GM12878 (cell line): ENCODE results near the gene PPP1R3C. TPM values are rescaled to one million over a fixed set of nuclear protein-coding genes. Genes with fewer than 3 reads are reported as not detected.

Source experiments
- ATAC-seq: fragments of 200-7000 bp; cut with Tn5 transposase; 3 replicates; pipeline ENCODE4 v1.9.1; 2020; ENCODE audit warnings: mild to moderate bottlenecking, moderate library complexity
- BruUV-seq: library from RNA; stranded (reverse); fragments of 400-500 nt; replicated peaks from 2 replicates; lab custom pipeline; 2021; lab: Mats Ljungman, UMichigan
- CTCF ChIA-PET: fragments of 300-600 bp; sonication (Branson Sonifier 250); formaldehyde crosslinking; extraction: SDS; loops from one replicate; lab custom pipeline; 2021; ENCODE audit warnings: inconsistent platforms; lab: Yijun Ruan, JAX
- POLR2A ChIA-PET: fragments of 350-600 bp; formaldehyde crosslinking; extraction: SDS; loops from one replicate; lab custom pipeline; 2021; ENCODE audit warnings: inconsistent platforms; lab: Charles Lee
- RAD21 ChIA-PET: fragments of 300-600 bp; sonication (Branson Sonifier 250); formaldehyde crosslinking; loops from one replicate; lab custom pipeline; 2023; ENCODE audit warnings: antibody characterized with exemption; ENCODE audit not compliant: unreplicated experiment; lab: Charles Lee
- SMC1A ChIA-PET: fragments of 300-600 bp; sonication (Branson Sonifier 250); formaldehyde crosslinking; loops from one replicate; lab custom pipeline; 2023; ENCODE audit not compliant: unreplicated experiment, uncharacterized antibody; lab: Charles Lee
- DNase-seq: peaks from one replicate; pipeline ENCODE4 v3.0.0-alpha.2; 2011; ENCODE audit warnings: low read depth, low spot score
- FAIRE-seq: peaks from 3 replicates; lab custom pipeline; 2011; peaks lifted over from hg19 to GRCh38; lab: Jason Lieb, UNC
- H2AFZ ChIP-seq: 2 replicates; pipeline ENCODE4 v1.6.0; 2011; ENCODE audit warnings: low read depth, low read length, control low read depth; ENCODE audit not compliant: control insufficient read depth
- H3K27ac ChIP-seq: 2 replicates; pipeline ENCODE4 v1.5.1; 2011; ENCODE audit warnings: control low read depth; ENCODE audit not compliant: control insufficient read depth, insufficient read depth
- H3K27me3 ChIP-seq, 2 experiments: replicated peaks in 1 of 2; 2 replicates each; pipeline versions ENCODE4 v1.6.0 to v1.6.1; 2011; ENCODE audit warnings: low read length in 1 of 2; ENCODE audit not compliant: control insufficient read depth in 2 of 2, insufficient read depth in 2 of 2
- H3K36me3 ChIP-seq, 2 experiments: 2 replicates each; pipeline ENCODE4 v1.5.1; 2011; ENCODE audit warnings: low read length in 1 of 2; ENCODE audit not compliant: control insufficient read depth in 2 of 2, insufficient read depth in 2 of 2
- H3K4me1 ChIP-seq: 2 replicates; pipeline ENCODE4 v1.6.1; 2011; ENCODE audit warnings: mild to moderate bottlenecking, low read length, moderate library complexity, mixed read lengths; ENCODE audit not compliant: control insufficient read depth, insufficient read depth
- H3K4me2 ChIP-seq: 2 replicates; pipeline ENCODE4 v1.6.0; 2011; ENCODE audit warnings: control low read depth; ENCODE audit not compliant: control insufficient read depth, insufficient read depth
- H3K4me3 ChIP-seq: fragments of 200-600 bp; sonication (generic); 2 replicates; pipeline ENCODE4 v1.5.1; 2016
- H3K79me2 ChIP-seq: 2 replicates; pipeline ENCODE4 v1.6.0; 2011; ENCODE audit warnings: low read length; ENCODE audit not compliant: control insufficient read depth, insufficient read depth
- H3K9ac ChIP-seq: 2 replicates; pipeline ENCODE4 v1.8.0; 2011; ENCODE audit warnings: low read length, control low read depth, mixed read lengths; ENCODE audit not compliant: control insufficient read depth, insufficient read depth
- H3K9me3 ChIP-seq: replicated peaks from 3 replicates; pipeline ENCODE4 v1.5.1; 2011; ENCODE audit warnings: mild to moderate bottlenecking, low read length; ENCODE audit not compliant: control insufficient read depth, insufficient read depth
- H4K20me1 ChIP-seq: 2 replicates; pipeline ENCODE4 v1.6.0; 2011; ENCODE audit not compliant: control insufficient read depth, insufficient read depth
- CEBPB ChIP-seq, 2 experiments: fragments of 150-350 bp in 1 of 2; IDR thresholded peaks; 2 replicates each; pipeline ENCODE4 v1.6.1; 2012 to 2014; ENCODE audit warnings: low read depth in 2 of 2, low read length in 2 of 2, borderline replicate concordance in 1 of 2, inconsistent platforms in 1 of 2
- CEBPZ ChIP-seq: fragments of 150-350 bp; IDR thresholded peaks from 2 replicates; pipeline ENCODE4 v1.6.1; 2016; ENCODE audit warnings: low read depth, low read length
- CTCF ChIP-seq, 3 experiments: IDR thresholded peaks in 2 of 3; conservative IDR thresholded peaks in 1 of 3; 2 replicates each; pipeline ENCODE4 v1.5.1; 2011; ENCODE audit warnings: low read depth in 3 of 3, low read length in 3 of 3, mild to moderate bottlenecking in 3 of 3, control low read depth in 2 of 3, moderate library complexity in 2 of 3, inconsistent platforms in 1 of 3, mixed read lengths in 1 of 3; ENCODE audit not compliant: control insufficient read depth in 2 of 3, insufficient read depth in 1 of 3; ENCODE audit errors: extremely low read depth in 1 of 3
- EP300 ChIP-seq, 2 experiments: fragments of 150-350 bp in 1 of 2; IDR thresholded peaks; 2 replicates each; pipeline ENCODE4 v1.6.1; 2011 to 2012; ENCODE audit warnings: low read depth in 2 of 2, low read length in 2 of 2, borderline replicate concordance in 1 of 2, improper control_type of control experiment in 1 of 2, inconsistent platforms in 1 of 2; ENCODE audit not compliant: control insufficient read depth in 1 of 2
- FOXM1 ChIP-seq: IDR thresholded peaks from 2 replicates; pipeline ENCODE4 v1.6.1; 2012; ENCODE audit warnings: low read depth, mild to moderate bottlenecking, inconsistent platforms, low read length, moderate library complexity
- LARP7 ChIP-seq: fragments of 450-650 bp; IDR thresholded peaks from 2 replicates; pipeline ENCODE4 v1.6.1; 2017; ENCODE audit warnings: mild to moderate bottlenecking
- MEF2A ChIP-seq: IDR thresholded peaks from 2 replicates; pipeline ENCODE4 v1.6.1; 2011; ENCODE audit warnings: low read depth, mild to moderate bottlenecking, low read length, moderate library complexity; ENCODE audit not compliant: insufficient read depth
- NRF1 ChIP-seq: conservative IDR thresholded peaks from 2 replicates; pipeline ENCODE4 v1.6.1; 2011; ENCODE audit warnings: mild to moderate bottlenecking, low read depth, low read length, improper control_type of control experiment
- RB1 ChIP-seq: fragments of 450-650 bp; formaldehyde crosslinking; IDR thresholded peaks from 2 replicates; pipeline ENCODE4 v1.6.1; 2017; ENCODE audit warnings: mild to moderate bottlenecking, borderline replicate concordance
- RELA ChIP-seq: fragments of 450-650 bp; IDR thresholded peaks from 2 replicates; pipeline ENCODE4 v1.8.0; 2014; ENCODE audit warnings: borderline replicate concordance; ENCODE audit not compliant: partially characterized antibody
- SMAD5 ChIP-seq: IDR thresholded peaks from 2 replicates; pipeline ENCODE4 v1.6.1; 2016; ENCODE audit warnings: antibody characterized with exemption, low read depth
- SMARCA5 ChIP-seq: fragments of 450-650 bp; IDR thresholded peaks from 2 replicates; pipeline ENCODE4 v1.6.1; 2017; ENCODE audit warnings: mild to moderate bottlenecking
- WRNIP1 ChIP-seq: IDR thresholded peaks from 2 replicates; pipeline ENCODE4 v1.6.1; 2011; ENCODE audit warnings: low read depth, low read length, improper control_type of control experiment, borderline replicate concordance
- ZBTB40 ChIP-seq: fragments of 450-650 bp; IDR thresholded peaks from 2 replicates; pipeline ENCODE4 v1.6.1; 2016; ENCODE audit warnings: mild to moderate bottlenecking, moderate library complexity, borderline replicate concordance
- ZSCAN29 ChIP-seq: fragments of 450-650 bp; IDR thresholded peaks from 2 replicates; pipeline ENCODE4 v1.6.1; 2017; ENCODE audit warnings: mild to moderate bottlenecking, moderate library complexity
- WGBS: methylation state at CpG from one replicate; pipeline ENCODE4 v1.1.6; 2016; ENCODE audit warnings: low lambda C conversion rate; ENCODE audit not compliant: insufficient replicate concordance, insufficient coverage; ENCODE audit errors: missing lambda C conversion rate; 5-methylcytosine and 5-hydroxymethylcytosine counted together
- in situ Hi-C: fragments of 300-500 bp; cut with MboI; formaldehyde crosslinking; loops from 9 replicates; pipeline ENCODE4 v1.14.3; 2018; ENCODE audit warnings: mixed read lengths
- intact Hi-C: fragments of 100-400 bp; cut with micrococcal nuclease; formaldehyde crosslinking; loops from one replicate; pipeline ENCODE4 v1.14.2; 2022; ENCODE audit not compliant: unreplicated experiment
- polyA plus RNA-seq, 11 experiments: library from polyadenylated mRNA; depleted of rRNA in 4 of 11; unstranded in 6 of 11; stranded (reverse) in 5 of 11; fragments of >200 nt; fragmentation: Nextera tagmentation in 4 of 11; fragmentation: Illumina TruSeq in 1 of 11; extraction: Ambion mirVana in 4 of 11; extraction: Trizol in 1 of 11; gene quantifications; 1 replicate in 1 of 11; 2 replicates in 10 of 11; pipeline versions ENCODE4 v1.2.1 to v1.2.3, GENCODE V29; 2011 to 2016; ENCODE audit warnings: inconsistent platforms in 2 of 11, missing spikeins in 2 of 11, low read depth in 1 of 11
- total RNA-seq, 4 experiments: library from RNA; depleted of rRNA in 3 of 4; stranded (reverse); fragments of >200 nt in 3 of 4; fragmentation: Illumina TruSeq in 1 of 4; extraction: Trizol in 1 of 4; gene quantifications; 2 replicates each; pipeline versions ENCODE4 v1.2.1 to v1.2.3, GENCODE V29; 2013 to 2021

Gene PPP1R3C
- total and polyA plus RNA-seq, 10 of the 15 experiments (the other 5 are each of a cell fraction or from before 2014, with no cell fraction given) = 0.01 to 0.08 (median 0.04) TPM; not detected in 6

- H2AFZ ChIP-seq = no peak overlapping the region
- in situ Hi-C loops (no loop called here), intact Hi-C loops (no loop called here)
- DNase-seq (no peak), FAIRE-seq (no peak), ATAC-seq (no peak)
- H3K4me3 ChIP-seq = no peak overlapping the region
- ChIA-PET POLR2A (no interaction called here), RAD21 (no interaction called here), CTCF (no interaction called here), SMC1A (no interaction called here)
- WGBS = 39% methylated on average over 6 of the region's 6 CpGs
- no peaks in the 10 kb centered on the region for H3K27me3 ChIP-seq
- no peaks in the 10 kb centered on the region for H4K20me1 ChIP-seq
- H3K79me2 ChIP-seq = no peaks in the 10 kb centered on the region
- H3K4me1 ChIP-seq = no peaks in the 10 kb centered on the region
- no peak overlapping the region for H3K9ac ChIP-seq
- no TSS peak for BruUV-seq
- no peaks in the 10 kb centered on the region for H3K36me3 ChIP-seq
- no peak overlapping the region for H3K4me2 ChIP-seq
- no peak overlapping the region for H3K27ac ChIP-seq
- no peaks in the 10 kb centered on the region for H3K9me3 ChIP-seq
- no peak for TF ChIP-seq CTCF (IDR thresholded peaks at IDR 0.05 in 2 of 3, conservative IDR thresholded peaks at IDR 0.05 in 1 of 3; ENCODE audit: control insufficient read depth in 2 of 3, extremely low read depth in 1 of 3, insufficient read depth in 1 of 3, low read depth in 3 of 3, low read length in 3 of 3)
- TF ChIP-seq NRF1 = no peak
- TF ChIP-seq SMAD5 = no peak
- no peak for TF ChIP-seq LARP7
- TF ChIP-seq EP300 (IDR thresholded peaks at IDR 0.05; ENCODE audit: borderline replicate concordance in 1 of 2, control insufficient read depth in 1 of 2, low read depth in 2 of 2, low read length in 2 of 2) = no peak
- TF ChIP-seq SMARCA5 = no peak
- TF ChIP-seq ZSCAN29 = no peak
- TF ChIP-seq CEBPB (IDR thresholded peaks at IDR 0.05; ENCODE audit: borderline replicate concordance in 1 of 2, low read depth in 2 of 2, low read length in 2 of 2) = no peak
- TF ChIP-seq FOXM1 = no peak
- no peak for TF ChIP-seq ZBTB40
- TF ChIP-seq WRNIP1 = no peak
- TF ChIP-seq MEF2A = no peak
- TF ChIP-seq CEBPZ = no peak
- TF ChIP-seq RB1 = no peak
- no peak for TF ChIP-seq RELA
Measured at GRCh38 chr10:91653219-91653870, 20.5 kb upstream of the PPP1R3C start.
